Thoracic aorta (tissue), 2 donors: Measurements from ENCODE around the gene CADM2. TPM values are rescaled to one million over a fixed set of nuclear protein-coding genes. Genes with fewer than 3 reads are reported as not detected.
"Not testable (repeated sequence)": the region's sequence is repeated elsewhere in the genome, so short reads cannot be mapped to it uniquely, and the experiment has no call there.

Experiments used
- ATAC-seq: fragments of 150-250 bp; one replicate; pipeline ENCODE4 v1.8.0; 2017; ENCODE audit warnings: low read depth; ENCODE audit not compliant: insufficient number of reproducible peaks, low FRiP score
- DNase-seq: peaks from one replicate; pipeline ENCODE4 v3.0.0-alpha.2; 2020; ENCODE audit warnings: low spot score
- H3K27ac ChIP-seq, 2 donors: fragments of 200-600 bp; sonication (generic); 1 replicate in 1 of 2; 2 replicates in 1 of 2; pipeline ENCODE4 v1.5.1; 2016; ENCODE audit warnings: mild to moderate bottlenecking in 2 of 2, moderate library complexity in 2 of 2
- H3K27me3 ChIP-seq: fragments of 200-600 bp; sonication (generic); replicated peaks from 2 replicates; pipeline ENCODE4 v1.6.0; 2016; ENCODE audit warnings: mild to moderate bottlenecking; ENCODE audit not compliant: insufficient read depth
- H3K36me3 ChIP-seq: fragments of 200-600 bp; sonication (generic); one replicate; pipeline ENCODE4 v1.5.1; 2016
- H3K4me1 ChIP-seq, 2 donors: fragments of 200-600 bp; sonication (generic); 1 replicate in 1 of 2; 2 replicates in 1 of 2; pipeline versions ENCODE4 v1.5.1 to v1.6.0; 2016; ENCODE audit warnings: low read depth in 2 of 2, mild to moderate bottlenecking in 1 of 2; ENCODE audit not compliant: control insufficient read depth in 1 of 2
- H3K4me3 ChIP-seq: fragments of 200-600 bp; sonication (generic); 2 replicates; pipeline ENCODE4 v1.5.1; 2016; ENCODE audit warnings: mild to moderate bottlenecking
- H3K9me3 ChIP-seq: fragments of 200-600 bp; sonication (generic); 2 replicates; pipeline ENCODE4 v1.5.1; 2016
- CTCF ChIP-seq: fragments of 200-600 bp; sonication (generic); IDR thresholded peaks from one replicate; pipeline ENCODE4 v1.5.1; 2019; ENCODE audit warnings: antibody characterized with exemption
- total RNA-seq, 2 donors: library from RNA; depleted of rRNA; stranded (reverse); fragments of >200 nt; gene quantifications; one replicate each; pipeline versions ENCODE4 v1.1.0 to v1.2.3, GENCODE V29; 2016

CADM2 gene
- total RNA-seq, 2 donors from 2014 or later: 1.8 TPM; not detected in 1

GRCh38 chr3:85120879-85121278 lies 162.1 kb downstream of the CADM2 start:
- Histone ChIP-seq H3K4me1 (no peaks in the 10 kb centered on the region), H3K9me3 (no peaks in the 10 kb centered on the region), H3K27me3 (no peaks in the 10 kb centered on the region), H3K27ac (no peak overlapping the region), H3K4me3 (no peak overlapping the region), H3K36me3 (no peaks in the 10 kb centered on the region)
- ATAC-seq (no peak), DNase-seq (no peak)
- no peak for TF ChIP-seq CTCF

GRCh38 chr3:85132864-85133263 lies 174.1 kb downstream of the CADM2 start:
- H3K27me3 ChIP-seq, H3K27ac ChIP-seq, H3K4me3 ChIP-seq, H3K36me3 ChIP-seq, ATAC-seq, H3K9me3 ChIP-seq, H3K4me1 ChIP-seq, DNase-seq: not testable (repeated sequence)

- H3K4me3 ChIP-seq, H3K27me3 ChIP-seq, DNase-seq, H3K9me3 ChIP-seq, H3K36me3 ChIP-seq, H3K4me1 ChIP-seq, H3K27ac ChIP-seq, ATAC-seq: not testable (repeated sequence)
These were observed 175.1 kb downstream of the CADM2 start for GRCh38 chr3:85133691-85134420.

- H3K27ac ChIP-seq: no peak overlapping the region
These were observed 183.8 kb downstream of the CADM2 start for GRCh38 chr3:85142626-85143025.

GRCh38 chr3:85148036-85148435 lies 189.2 kb downstream of the CADM2 start:
- no peak for TF ChIP-seq CTCF

More at GRCh38 chr3:85142626-85143025, 183.8 kb downstream of the CADM2 start:
- no peaks in the 10 kb centered on the region for H3K27me3 ChIP-seq
- DNase-seq: no peak
- TF ChIP-seq CTCF: no peak
- no peak overlapping the region for H3K4me3 ChIP-seq
- no peaks in the 10 kb centered on the region for H3K9me3 ChIP-seq
- ATAC-seq: no peak
- no peaks in the 10 kb centered on the region for H3K36me3 ChIP-seq
- no peaks in the 10 kb centered on the region for H3K4me1 ChIP-seq

GRCh38 chr3:85151555-85151954 lies 192.8 kb downstream of the CADM2 start:
- Histone ChIP-seq H3K27me3 (no peaks in the 10 kb centered on the region), H3K9me3 (no peaks in the 10 kb centered on the region), H3K27ac (no peak overlapping the region), H3K4me3 (no peak overlapping the region), H3K36me3 (no peaks in the 10 kb centered on the region), H3K4me1 (no peaks in the 10 kb centered on the region)
- no peak for TF ChIP-seq CTCF
- ATAC-seq: no peak
- DNase-seq: no peak

More at GRCh38 chr3:85148036-85148435, 189.2 kb downstream of the CADM2 start:
- Histone ChIP-seq H3K4me1 (no peaks in the 10 kb centered on the region), H3K9me3 (no peaks in the 10 kb centered on the region), H3K27me3 (no peaks in the 10 kb centered on the region), H3K4me3 (no peak overlapping the region), H3K36me3 (no peaks in the 10 kb centered on the region), H3K27ac (no peak overlapping the region)
- DNase-seq (no peak), ATAC-seq (no peak)

- H3K27ac ChIP-seq, H3K4me1 ChIP-seq, H3K36me3 ChIP-seq, H3K9me3 ChIP-seq, H3K4me3 ChIP-seq, H3K27me3 ChIP-seq, ATAC-seq, DNase-seq: not testable (repeated sequence)
These were observed 194.5 kb downstream of the CADM2 start for GRCh38 chr3:85153279-85153678.
